Caco-2 (cell line): ENCODE data around the gene NABP1. TPM values are rescaled to one million over a fixed set of nuclear protein-coding genes. Genes with fewer than 3 reads are reported as not detected.

Source experiments
- BruUV-seq: library from RNA; stranded (reverse); fragments of 400-500 nt; replicated peaks from 2 replicates; lab custom pipeline; 2021; lab: Mats Ljungman, UMichigan
- CTCF ChIA-PET: fragments of 300-600 bp; sonication (Branson Sonifier 250); formaldehyde crosslinking; loops from one replicate; lab custom pipeline; 2022; ENCODE audit warnings: antibody characterized with exemption; lab: Charles Lee
- POLR2A ChIA-PET: fragments of 300-600 bp; sonication (Branson Sonifier 250); formaldehyde crosslinking; loops from one replicate; lab custom pipeline; 2022; ENCODE audit warnings: antibody characterized with exemption; lab: Charles Lee
- DNase-seq, 2 experiments: peaks; one replicate each; pipeline versions ENCODE4 v3.0.0 to v3.0.0-alpha.2; 2020 to 2022
- H3K27me3 ChIP-seq: replicated peaks from 2 replicates; pipeline ENCODE4 v1.6.0; 2011; ENCODE audit warnings: low read length; ENCODE audit not compliant: control insufficient read depth, insufficient read depth
- H3K36me3 ChIP-seq: 2 replicates; pipeline ENCODE4 v1.5.1; 2011; ENCODE audit warnings: low read length; ENCODE audit not compliant: control insufficient read depth, insufficient read depth
- H3K4me1 ChIP-seq: fragments of 250-450 bp; sonication (Bioruptor Pico); 2 replicates; pipeline ENCODE4 v1.5.1; 2020; ENCODE audit warnings: mild to moderate bottlenecking
- H3K4me3 ChIP-seq: 2 replicates; pipeline ENCODE4 v1.5.1; 2011; ENCODE audit warnings: low read depth, mild to moderate bottlenecking, control low read depth, low read length
- H3K9me3 ChIP-seq: fragments of 250-450 bp; sonication (Bioruptor Pico); 2 replicates; pipeline ENCODE4 v1.5.1; 2020; ENCODE audit warnings: mild to moderate bottlenecking, moderate library complexity
- H3K27ac Mint-ChIP-seq: one replicate; pipeline ENCODE4 v1.8.0; 2022; ENCODE audit warnings: mixed read lengths; ENCODE audit not compliant: unreplicated experiment
- H3K27me3 Mint-ChIP-seq: one replicate; pipeline ENCODE4 v1.8.0; 2022; ENCODE audit warnings: mixed read lengths; ENCODE audit not compliant: insufficient read depth, unreplicated experiment
- H3K36me3 Mint-ChIP-seq: one replicate; pipeline ENCODE4 v1.8.0; 2022; ENCODE audit warnings: mild to moderate bottlenecking, mixed read lengths; ENCODE audit not compliant: insufficient read depth, unreplicated experiment
- H3K4me1 Mint-ChIP-seq: one replicate; pipeline ENCODE4 v1.8.0; 2022; ENCODE audit warnings: low read depth, mixed read lengths; ENCODE audit not compliant: unreplicated experiment
- H3K4me3 Mint-ChIP-seq: one replicate; pipeline ENCODE4 v1.8.0; 2022; ENCODE audit warnings: mild to moderate bottlenecking, moderate library complexity, mixed read lengths; ENCODE audit not compliant: unreplicated experiment
- H3K9me3 Mint-ChIP-seq: one replicate; pipeline ENCODE4 v1.8.0; 2022; ENCODE audit warnings: mixed read lengths; ENCODE audit not compliant: unreplicated experiment
- CTCF ChIP-seq, 2 experiments: fragments of 200-600 bp in 1 of 2; IDR thresholded peaks; 1 replicate in 1 of 2; 2 replicates in 1 of 2; pipeline versions ENCODE4 v1.5.1 to v1.8.0; 2011 to 2022; ENCODE audit warnings: antibody characterized with exemption in 1 of 2, control low read depth in 1 of 2, inconsistent platforms in 1 of 2, low read depth in 1 of 2, low read length in 1 of 2, mild to moderate bottlenecking in 1 of 2, moderate library complexity in 1 of 2; ENCODE audit not compliant: insufficient read depth in 1 of 2, severe bottlenecking in 1 of 2, unreplicated experiment in 1 of 2
- intact Hi-C: fragments of 100-400 bp; cut with micrococcal nuclease; formaldehyde crosslinking; loops from one replicate; pipeline ENCODE4 v1.10.0; 2022; ENCODE audit not compliant: unreplicated experiment
- total RNA-seq: library from RNA; stranded (reverse); gene quantifications from 2 replicates; pipeline ENCODE4 v1.2.3, GENCODE V29; 2022

The NABP1 gene
- total RNA-seq, 1 experiment from 2014 or later = 89.8 TPM

GRCh38 chr2:191656792-191657191 is 21.1 kb upstream of the NABP1 start:
- intact Hi-C loops = no loop called here
- H3K27me3 ChIP-seq = no peaks in the 10 kb centered on the region
- no peak overlapping the region for H3K4me3 ChIP-seq
- no peak overlapping the region for H3K4me3 Mint-ChIP-seq
- no peaks in the 10 kb centered on the region for H3K36me3 Mint-ChIP-seq
- DNase-seq = no peak
- no peak for TF ChIP-seq CTCF (IDR thresholded peaks at IDR 0.05; ENCODE audit: insufficient read depth in 1 of 2, low read depth in 1 of 2, low read length in 1 of 2, severe bottlenecking in 1 of 2, unreplicated experiment in 1 of 2)
- H3K36me3 ChIP-seq = no peaks in the 10 kb centered on the region
- H3K9me3 ChIP-seq = no peaks in the 10 kb centered on the region
- peaks cover 16% of the 10 kb centered on the region for H3K4me1 ChIP-seq
- H3K27me3 Mint-ChIP-seq = no peaks in the 10 kb centered on the region
- no peak overlapping the region for H3K27ac Mint-ChIP-seq
- peaks cover 27% of the 10 kb centered on the region for H3K9me3 Mint-ChIP-seq
- ChIA-PET POLR2A (no interaction called here), CTCF (no interaction called here)
- no TSS peak for BruUV-seq
- peaks cover 18% of the 10 kb centered on the region for H3K4me1 Mint-ChIP-seq

GRCh38 chr2:191657977-191658376 is 20.0 kb upstream of the NABP1 start:
- Mint-ChIP-seq H3K27me3 (no peaks in the 10 kb centered on the region), H3K4me1 (peaks cover 15% of the 10 kb centered on the region), H3K27ac (no peak overlapping the region), H3K36me3 (no peaks in the 10 kb centered on the region), H3K9me3 (peaks cover 23% of the 10 kb centered on the region), H3K4me3 (no peak overlapping the region)
- no TSS peak for BruUV-seq
- no peaks in the 10 kb centered on the region for H3K27me3 ChIP-seq
- ChIA-PET CTCF (no interaction called here), POLR2A (no interaction called here)
- H3K4me1 ChIP-seq = peaks cover 16% of the 10 kb centered on the region
- no peaks in the 10 kb centered on the region for H3K9me3 ChIP-seq
- TF ChIP-seq CTCF (IDR thresholded peaks at IDR 0.05; ENCODE audit: insufficient read depth in 1 of 2, low read depth in 1 of 2, low read length in 1 of 2, severe bottlenecking in 1 of 2, unreplicated experiment in 1 of 2) = no peak
- H3K36me3 ChIP-seq = no peaks in the 10 kb centered on the region
- no peak overlapping the region for H3K4me3 ChIP-seq
- intact Hi-C loops = no loop called here
- DNase-seq = no peak

- Mint-ChIP-seq H3K27ac (no peak overlapping the region), H3K9me3 (peaks cover 18% of the 10 kb centered on the region), H3K4me3 (no peak overlapping the region), H3K4me1 (peaks cover 15% of the 10 kb centered on the region), H3K36me3 (no peaks in the 10 kb centered on the region), H3K27me3 (no peaks in the 10 kb centered on the region)
- ChIA-PET CTCF (no interaction called here), POLR2A (no interaction called here)
- Histone ChIP-seq H3K27me3 (no peaks in the 10 kb centered on the region), H3K36me3 (no peaks in the 10 kb centered on the region), H3K4me3 (no peak overlapping the region), H3K4me1 (peaks cover 16% of the 10 kb centered on the region), H3K9me3 (no peaks in the 10 kb centered on the region)
- BruUV-seq = no TSS peak
- no peak for DNase-seq
- no peak for TF ChIP-seq CTCF (IDR thresholded peaks at IDR 0.05; ENCODE audit: insufficient read depth in 1 of 2, low read depth in 1 of 2, low read length in 1 of 2, severe bottlenecking in 1 of 2, unreplicated experiment in 1 of 2)
- intact Hi-C loops = no loop called here
Observed at GRCh38 chr2:191659198-191659597, 18.7 kb upstream of the NABP1 start.
